ENCODE measurements around the gene LUC7L3.

Gene LUC7L3

DNA sequence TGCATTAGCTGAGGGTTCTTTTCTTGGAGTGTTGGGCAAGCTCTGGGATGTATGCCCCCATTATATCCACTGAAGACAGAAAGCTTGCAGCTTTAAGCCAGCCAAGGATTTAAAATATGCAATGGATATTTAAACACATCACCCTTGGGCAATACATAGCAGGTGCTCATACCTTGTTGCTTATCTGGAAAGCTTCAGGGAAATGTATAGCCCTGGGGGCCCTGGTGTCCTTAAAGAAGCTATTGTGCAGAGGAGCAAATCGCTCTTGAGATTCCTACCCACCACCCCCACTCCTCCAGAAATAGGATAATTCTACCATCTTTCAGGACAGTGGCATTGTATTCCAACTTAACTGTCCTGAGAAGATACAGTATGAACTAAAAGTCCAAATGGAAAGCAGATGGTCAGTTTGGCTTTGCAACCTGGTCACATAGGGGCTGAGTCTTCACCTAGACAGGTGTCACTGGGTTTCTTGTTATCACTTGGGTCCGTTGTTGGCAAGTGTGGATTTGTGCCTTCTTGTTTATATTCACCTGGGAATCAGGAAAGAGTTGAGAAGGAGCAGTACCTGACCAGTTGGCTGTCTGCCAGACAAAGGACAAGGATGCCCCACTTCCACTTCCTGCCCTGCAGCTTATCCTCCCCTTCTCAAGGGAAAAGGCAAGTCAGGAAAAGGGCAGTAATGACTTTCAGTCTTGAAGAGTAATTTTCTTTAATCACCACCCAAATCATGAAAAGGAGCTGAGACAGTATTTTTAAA is 44.5 kb downstream of the LUC7L3 start:
- no peak for DNase-seq

DNA sequence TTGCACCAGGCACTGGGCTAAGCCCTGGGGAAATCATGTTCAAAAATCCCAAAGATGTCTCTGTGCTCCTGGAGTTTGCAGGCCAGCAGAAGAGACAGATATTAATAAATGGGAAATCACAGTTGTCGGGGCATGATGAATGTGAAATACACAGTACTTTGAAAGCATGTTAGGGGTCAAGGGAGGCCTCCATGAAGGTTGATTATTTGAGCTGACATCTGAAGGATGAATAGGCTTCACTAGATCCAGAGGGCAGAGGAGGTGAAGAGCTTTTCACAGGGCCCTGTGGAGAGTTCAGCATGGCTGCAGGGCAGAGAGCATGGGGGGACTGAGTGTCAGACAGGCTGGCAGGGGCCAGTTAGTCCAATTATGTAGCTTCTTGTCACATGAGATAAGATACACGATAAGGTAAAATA is 45.3 kb downstream of the LUC7L3 start:
- no peak for DNase-seq

DNA sequence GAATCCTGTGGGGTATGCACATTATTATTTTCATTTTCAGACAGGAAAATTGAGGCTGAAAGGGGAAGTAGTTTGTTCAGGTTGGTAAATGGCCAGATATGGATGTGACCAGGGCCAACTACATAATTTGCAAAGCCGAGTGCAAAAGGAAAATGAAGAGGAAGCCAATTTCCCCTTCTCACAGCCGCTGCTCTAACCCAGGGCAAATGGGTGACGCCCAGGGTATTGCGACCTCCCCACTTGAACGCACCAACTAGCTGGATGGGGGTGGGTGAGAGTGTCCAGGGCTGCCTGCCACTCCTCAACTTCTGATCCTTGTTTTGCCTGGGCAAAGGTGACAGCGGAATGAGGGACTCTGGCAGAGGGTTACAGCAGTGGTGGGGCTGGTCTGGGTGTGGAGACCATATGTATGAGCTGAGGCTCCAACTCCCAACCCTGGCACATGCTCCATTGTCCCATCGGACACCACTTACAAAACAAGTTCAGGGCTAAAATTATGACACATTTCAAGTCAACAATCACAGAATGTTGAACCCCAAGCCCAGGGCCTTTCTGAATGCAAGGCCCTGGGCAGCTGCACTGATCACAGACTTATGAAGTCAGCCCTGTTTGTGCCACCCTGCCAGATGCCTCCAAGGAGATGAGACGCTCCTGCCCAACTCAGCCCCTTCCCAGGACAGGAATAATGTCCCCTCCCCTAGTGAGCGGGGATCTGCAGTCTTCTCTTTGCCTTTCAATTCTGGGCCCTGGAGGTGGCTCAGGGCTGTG is 46.2 kb downstream of the LUC7L3 start:
- no peak for DNase-seq

DNA sequence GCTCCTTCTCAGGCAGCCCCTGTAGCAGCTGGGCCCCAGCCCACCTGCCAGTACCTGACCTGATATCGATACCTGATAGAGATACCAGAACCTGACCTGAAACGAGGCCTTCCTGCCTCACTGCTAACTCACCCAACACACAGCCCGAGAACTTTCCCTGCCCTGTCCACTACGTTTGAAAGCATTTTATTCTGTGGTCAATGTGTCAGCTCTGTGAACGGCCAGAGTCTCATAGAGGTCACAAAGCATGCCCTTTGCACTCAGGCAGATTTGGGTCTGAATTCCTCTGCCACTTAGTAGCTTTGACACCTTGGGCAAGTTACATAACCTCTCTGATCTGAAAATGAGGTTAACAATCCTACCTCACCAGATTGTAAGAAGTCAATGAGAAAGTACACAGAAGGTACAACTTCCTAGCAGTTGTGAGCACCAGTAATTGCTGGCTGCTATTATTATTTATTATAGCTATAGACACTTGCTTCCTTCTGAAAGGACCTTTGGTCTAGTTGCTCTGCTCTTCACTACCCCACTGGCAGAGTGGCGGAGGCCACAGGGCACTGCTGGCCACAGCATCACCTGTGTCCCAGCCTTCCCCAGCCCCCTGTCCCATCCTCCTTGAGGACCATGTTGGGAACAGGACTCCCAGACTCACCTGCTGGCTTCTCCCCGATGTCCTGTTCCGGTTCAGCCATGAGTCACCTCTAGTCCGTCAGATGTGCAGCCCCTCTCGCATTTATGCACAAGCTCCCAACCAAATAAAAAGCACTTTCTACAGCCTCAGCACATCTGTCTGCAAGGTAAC is 47.0 kb downstream of the LUC7L3 start:
- DNase-seq, result no peak

DNA sequence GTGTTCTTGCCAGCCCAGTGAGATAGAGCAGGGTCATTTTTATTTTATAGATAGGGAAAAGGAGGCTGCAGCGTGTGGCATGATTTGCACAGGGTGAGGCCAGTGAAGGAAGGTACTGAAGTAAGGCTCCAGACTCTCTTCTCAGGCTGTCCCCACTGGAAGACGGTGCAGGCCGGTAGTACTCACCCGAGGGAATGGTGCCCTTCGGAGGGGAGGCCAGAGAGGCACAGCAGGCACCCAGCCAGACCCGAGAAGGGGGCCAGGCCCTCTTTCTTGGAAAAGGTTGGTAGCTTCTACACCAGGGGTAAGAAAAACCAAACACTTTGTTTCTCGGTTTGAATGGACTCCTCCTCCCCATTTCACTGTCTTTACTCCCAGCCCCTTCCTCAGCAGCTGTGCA is 47.6 kb downstream of the LUC7L3 start:
- DNase-seq, result no peak

DNA sequence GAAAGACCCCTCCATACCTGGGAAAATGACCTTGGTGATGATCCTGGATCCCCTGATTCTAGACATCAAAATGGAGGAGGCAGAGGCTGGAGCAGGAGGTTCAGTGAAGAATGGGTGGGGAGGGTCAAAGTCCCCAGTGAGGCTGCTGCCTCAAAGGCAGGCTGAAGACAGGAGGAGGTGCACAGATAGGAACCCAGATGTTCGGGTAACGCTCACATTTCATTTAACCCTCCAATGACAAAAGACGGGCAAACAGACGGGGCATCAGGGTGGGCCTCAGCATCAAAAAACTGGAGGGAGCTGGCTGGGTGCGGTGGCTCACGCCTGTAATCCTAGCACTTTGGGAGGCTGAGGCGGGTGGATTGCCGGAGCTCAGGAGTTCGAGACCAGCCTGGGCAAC is 48.0 kb downstream of the LUC7L3 start, which contains the start of gene ANKRD40CL:
Gene ANKRD40CL (minus strand): TSS at position 73 of the 400 bp plus-strand sequence. CDS start 605 bp downstream, outside the sequence.
- no peak for DNase-seq

DNA sequence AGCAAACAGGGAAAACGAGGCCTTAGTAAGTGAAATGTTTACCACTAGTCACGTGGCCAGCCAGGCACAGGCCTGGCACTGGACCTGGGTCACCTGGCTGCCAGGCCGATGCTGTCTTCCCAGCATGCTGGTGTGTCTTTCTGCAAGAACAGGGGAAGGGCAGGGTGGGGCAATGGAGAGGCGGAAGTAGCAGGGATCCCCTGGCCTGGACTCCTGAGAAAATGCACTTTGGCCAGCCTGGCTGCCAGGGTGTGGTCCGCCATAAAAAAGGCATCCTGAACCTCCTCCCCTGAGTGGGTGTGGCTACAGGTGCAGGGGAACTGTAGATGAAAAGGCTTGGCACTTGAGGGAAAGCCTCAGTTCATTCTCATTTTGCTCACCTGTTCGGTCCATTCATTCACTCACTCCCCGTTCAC is 49.0 kb downstream of the LUC7L3 start:
- DNase-seq, result no peak

DNA sequence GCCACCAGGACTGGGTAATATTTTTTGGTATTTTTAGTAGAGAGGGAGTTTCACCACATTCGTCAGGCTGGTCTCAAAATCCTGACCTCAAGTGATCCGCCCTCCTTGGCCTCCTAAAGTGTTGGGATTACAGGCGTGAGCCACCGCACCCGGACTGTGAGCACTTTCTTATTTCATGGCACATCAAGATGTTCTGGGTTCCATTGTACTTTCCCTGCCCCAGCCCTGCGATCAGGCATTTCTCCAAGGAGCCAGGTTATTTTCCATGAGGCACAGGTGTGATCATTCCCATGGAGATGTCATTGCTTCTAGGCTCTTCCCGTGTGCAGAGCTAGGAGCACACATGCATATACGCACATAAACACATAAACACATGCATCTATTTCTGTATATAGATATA is 50.5 kb downstream of the LUC7L3 start:
- DNase-seq, result no peak

DNA sequence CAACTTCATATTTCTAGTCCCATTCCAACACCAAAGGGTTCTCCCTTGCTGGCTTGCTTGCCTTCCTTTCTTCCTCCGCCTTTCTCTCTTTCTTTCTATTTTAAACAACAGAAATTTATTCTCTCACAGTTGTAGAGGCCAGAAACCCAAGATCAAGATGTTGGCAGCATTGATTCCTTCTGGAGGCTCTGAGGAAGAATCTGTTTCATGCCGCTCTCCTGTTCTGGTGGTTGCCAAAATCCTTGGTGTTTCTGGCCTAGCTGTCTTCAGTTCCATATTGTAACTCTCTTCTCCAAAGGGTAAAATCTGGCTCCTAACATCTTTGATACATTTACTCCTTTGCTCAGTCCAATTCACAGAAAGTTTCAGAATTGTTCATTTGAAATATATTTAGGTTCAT is 50.9 kb downstream of the LUC7L3 start:
- DNase-seq, result no peak

DNA sequence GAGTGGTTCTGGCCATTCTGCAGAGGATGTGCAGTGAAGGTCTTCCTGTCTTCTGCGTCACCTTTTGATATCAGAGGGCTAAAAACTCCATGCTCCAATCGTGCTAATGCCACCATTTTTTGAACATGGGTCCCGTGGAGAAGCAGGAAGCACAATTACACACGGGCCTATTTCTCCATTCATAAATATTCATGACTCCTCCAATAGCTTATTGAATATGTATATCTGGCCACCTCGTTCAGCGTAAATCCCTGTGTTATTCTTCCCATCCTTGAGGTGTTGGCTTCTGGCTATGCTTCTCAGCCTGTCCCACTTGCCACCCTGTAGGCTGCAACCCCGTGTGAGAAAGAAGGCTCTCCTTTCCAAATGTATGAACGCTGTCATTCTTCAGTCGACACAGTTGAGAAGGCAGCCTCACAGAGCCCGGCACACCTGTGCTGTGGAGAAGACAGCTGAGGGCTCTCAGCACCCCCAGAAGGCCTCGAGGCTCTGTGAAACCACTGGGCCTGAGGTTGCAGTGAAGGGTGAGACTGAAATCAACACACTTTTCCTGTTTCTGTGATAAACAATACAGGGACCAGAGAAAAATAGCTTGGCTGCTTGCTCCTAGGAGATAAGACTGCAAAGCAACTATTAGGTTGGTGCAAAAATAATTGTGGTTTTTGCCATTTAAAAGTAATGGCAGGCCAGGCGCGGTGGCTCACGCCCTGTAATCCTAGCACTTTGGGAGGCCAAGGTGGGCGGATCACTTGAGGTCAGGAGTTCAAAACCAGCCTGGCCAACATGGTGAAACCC is 52.8 kb downstream of the LUC7L3 start:
- DNase-seq, result no peak

DNA sequence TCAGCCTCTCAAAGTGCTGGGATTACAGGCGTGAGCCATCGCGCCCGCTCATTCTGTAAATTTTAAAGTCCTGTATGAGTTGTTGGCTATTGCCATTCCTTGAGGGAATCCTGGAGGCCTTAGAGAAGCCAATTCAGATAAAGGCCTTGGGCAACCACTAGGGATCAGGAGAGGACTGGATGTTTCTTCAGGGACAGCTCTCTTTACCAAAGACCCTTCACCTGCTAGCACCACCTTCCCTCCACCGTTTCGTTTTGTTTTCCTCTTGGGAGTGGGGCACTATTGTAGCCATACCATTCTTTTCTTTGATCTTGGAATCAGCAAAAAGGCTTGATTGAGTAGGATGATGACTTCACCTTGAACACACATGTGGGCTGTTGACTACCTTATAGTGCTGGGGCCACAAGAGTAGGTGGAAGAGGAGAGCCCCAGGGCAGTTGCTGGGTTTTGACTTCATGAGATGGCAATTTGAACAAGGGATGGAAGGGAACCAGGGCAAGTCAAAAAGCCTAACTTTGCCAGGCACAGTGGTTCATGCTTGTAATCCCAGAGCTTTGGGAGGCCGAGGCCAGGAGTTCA is 54.9 kb downstream of the LUC7L3 start:
- DNase-seq, result no peak

DNA sequence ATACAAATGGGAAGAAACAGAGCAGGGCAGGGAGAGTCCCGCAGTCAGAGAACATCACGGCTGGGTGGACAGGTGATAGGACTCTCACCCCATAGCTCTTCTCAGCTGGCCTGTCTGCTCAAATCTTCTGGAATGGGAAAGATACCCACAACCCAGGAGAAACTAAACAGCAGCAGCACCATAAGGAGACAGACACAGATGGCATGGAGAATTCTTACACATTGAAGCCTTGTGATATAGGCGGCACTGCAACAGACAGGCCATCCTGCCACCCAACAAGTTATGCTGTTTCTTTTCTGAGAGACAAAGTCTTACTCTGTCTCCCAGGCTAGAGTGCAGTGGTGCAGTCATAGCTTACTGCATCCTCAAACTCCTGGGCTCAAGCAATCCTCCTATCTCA is 56.5 kb downstream of the LUC7L3 start:
- DNase-seq, result no peak

DNA sequence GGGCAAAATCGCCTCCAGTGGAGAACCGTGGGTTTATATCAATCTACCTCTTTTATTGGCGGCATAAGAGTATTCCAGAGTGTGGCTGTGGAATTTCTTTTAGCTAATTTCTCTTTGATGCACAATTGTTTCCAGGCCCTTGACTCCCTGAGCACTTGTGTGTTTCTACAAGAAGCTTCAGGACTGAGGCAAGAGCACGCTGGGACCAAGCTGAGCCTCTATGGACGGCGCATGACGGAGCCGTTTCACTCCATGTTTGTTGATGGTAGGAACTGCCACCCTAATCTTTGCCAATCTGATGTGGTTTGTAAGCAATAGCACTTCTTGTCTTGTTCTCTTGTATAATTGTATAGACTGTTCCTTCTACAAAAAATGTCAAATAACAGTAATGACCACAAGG is 59.1 kb downstream of the LUC7L3 start:
- DNase-seq, result no peak

DNA sequence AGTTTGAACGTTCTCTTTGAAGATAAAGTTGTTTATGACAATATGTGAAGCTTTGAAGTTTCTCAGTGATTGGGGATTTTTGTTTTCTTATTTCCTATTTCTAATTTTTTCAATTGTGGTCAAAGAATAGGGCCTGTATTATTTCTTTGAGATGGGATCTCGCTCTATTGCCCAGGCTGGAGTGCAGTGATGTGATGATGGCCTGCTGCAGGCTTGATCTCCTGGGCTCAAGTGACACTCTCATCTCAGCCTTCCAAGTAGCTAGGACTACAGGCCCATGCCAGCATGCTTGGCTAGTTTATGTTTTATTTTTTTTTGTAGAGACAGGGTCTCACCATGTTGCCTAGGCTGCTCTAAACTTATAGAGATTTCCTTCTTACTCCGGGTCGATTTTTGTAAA is 59.6 kb downstream of the LUC7L3 start:
- DNase-seq, result no peak

DNA sequence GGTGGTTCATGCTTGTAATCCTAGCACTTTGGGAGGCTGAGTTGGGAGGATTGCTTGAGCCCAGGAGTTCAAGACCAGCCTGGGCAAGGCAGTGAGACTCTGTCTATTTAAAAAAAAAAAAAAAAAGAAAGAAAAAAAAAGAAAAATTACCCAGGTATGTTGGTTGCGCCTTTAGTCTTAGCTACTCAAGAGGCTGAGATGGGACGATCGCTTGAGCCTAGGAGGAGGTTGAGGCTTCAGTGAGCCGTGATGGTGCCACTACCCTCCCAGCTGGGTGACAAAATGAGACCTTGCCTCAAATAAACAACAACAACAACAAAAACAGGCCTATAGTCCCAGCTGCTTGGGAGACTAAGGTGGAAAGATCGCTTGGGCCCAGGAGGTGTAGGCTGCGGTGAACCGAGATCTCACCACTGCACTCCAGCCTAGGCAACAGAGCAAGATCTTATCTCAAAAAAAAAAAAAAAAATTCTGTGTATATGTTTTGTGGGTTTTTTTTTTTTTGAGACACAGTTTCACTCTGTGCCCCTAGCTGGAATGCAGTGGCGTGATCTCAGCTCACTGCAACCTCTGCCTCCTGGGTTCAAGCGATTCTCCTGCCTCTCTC is 60.4 kb downstream of the LUC7L3 start:
- no peak for DNase-seq

DNA sequence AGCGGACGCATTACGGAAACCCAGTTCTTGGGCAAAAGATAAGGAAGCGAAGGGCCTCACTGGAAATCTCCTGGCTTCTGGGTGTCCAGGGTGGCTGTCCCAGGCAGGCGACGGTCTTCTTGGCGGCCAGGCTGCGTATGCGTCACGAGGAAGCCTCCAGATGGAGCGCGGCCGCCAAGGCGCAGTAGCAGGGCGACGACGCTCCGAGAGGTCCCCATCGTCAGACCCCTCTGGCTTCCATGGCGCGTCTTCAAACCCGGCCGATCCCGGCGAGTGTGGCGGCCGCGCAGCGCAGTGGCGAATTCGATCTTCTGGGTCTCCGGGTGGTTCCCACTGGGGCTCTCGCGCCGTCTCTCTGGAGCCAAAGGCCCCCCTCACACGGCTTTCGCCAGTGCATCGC is 61.8 kb downstream of the LUC7L3 start:
- DNase-seq, result no peak

DNA sequence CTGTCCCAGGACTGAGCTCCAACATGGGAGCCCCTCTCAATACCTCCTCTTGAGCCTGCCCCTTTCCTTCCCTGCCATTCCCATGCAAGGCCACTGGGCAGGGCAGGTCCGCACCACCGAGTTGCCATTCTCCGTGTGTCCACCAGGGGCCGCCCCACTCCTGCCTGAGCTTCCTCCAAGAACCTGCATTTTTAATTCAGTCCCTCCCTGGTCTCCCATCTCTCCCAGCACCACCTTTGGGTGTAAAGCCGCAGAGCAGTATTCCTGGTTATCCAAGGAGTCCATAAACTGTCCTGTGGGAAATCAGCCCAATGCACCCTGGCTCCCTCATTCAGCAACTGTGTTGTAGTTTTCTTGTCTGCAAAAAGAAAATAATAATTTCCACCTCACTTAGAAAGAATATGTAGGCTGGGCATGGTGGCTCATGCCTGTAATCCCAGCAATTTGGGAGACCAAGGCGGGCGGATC is 63.8 kb downstream of the LUC7L3 start:
- peak; percentile 87 for DNase-seq

DNA sequence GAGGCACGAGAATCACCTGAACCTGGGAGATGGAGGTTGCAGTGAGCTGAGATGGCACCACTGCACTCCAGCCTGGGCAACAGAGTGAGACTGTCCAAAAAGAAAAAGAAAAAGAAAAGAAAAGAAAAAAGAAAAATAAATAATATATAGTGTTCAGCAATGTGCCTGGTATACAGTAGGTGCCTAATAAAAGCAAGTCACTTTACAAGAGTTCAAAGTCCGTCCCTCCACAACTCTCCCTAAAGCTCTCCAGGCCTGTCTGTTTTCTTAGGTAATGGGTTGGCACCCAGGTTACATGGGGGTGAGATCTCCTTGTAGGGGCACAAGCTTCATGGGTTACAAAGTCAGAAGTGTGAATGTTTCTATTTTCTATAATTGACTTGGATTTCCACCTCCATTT is 64.5 kb downstream of the LUC7L3 start:
- DNase-seq, result no peak

DNA sequence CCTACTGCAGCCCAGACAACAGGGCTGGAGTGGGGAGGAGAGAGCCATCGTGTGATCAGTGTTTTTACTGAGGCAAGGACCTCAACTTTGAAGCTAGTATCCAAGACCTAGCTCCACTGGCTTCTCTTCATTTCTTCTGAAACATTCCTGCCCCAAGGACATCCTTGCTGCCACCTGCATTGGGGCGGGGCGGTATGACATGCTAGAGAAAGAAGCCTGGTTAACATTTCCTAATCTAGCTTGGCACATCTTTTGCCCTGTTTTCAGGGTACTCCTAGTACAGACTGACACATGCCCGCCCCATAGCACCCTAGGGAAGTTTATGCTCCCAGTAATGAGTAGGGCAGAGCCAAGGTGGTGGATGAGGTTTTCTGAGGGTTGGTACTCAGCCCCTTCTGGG is 65.7 kb downstream of the LUC7L3 start:
- DNase-seq, result no peak

DNA sequence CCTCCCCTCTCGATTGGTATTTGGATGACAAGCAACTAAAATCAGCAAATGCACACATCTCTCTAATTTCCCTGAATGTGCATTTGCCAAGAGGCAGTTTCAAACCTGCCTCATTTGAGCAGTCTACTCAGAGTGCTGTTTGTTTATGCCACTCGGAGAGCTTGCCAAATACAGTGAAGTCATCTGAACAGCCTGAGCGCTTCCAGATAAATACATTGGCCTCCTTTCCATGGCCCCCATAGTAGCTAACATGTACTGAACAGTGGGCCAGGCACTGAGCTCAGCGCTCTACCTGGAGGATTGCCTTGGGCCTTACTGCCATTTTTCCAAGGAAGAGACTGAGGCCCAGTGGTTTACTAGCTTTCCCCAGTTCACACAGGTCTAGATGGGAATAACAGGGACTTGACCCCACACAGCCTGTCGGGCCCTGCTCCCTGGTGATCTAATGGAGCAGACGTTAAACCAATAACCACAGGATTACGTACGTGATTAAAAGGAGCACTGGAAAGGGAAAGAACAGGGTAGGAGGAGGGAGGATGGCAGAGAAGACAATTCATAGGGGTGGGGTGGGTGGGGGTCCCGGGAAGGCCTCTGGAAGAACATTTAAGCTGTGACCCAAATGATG is 66.7 kb downstream of the LUC7L3 start:
- DNase-seq, result peak; percentile 34

DNA sequence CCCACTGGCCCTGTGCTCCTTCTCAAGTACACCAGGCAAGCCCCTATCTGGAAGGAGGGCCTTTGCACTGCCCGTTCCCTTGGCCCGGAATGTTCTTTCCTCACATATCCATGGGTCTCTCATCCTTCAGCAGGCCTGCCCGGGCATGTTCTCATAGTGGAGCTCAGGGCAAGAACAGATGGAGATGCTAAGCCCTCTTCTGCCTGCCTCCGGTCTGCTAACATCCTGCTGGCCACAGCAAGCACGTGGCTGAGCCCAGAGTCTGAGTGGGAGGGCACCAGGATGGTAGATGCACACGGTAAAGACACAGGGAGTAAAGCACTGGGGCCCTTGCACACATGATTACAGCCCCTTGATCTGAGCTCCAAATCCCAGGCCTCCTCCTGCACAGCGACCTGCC is 67.7 kb downstream of the LUC7L3 start:
- no peak for DNase-seq
